GM18526 (cell line): ENCODE data around the gene AUTS2.

Source experiments
- POLR2A ChIP-seq: IDR thresholded peaks from 3 replicates; pipeline ENCODE4 v1.6.1; 2011; ENCODE audit not compliant: insufficient read length; ENCODE audit errors: extremely low read depth

Gene AUTS2

DNA sequence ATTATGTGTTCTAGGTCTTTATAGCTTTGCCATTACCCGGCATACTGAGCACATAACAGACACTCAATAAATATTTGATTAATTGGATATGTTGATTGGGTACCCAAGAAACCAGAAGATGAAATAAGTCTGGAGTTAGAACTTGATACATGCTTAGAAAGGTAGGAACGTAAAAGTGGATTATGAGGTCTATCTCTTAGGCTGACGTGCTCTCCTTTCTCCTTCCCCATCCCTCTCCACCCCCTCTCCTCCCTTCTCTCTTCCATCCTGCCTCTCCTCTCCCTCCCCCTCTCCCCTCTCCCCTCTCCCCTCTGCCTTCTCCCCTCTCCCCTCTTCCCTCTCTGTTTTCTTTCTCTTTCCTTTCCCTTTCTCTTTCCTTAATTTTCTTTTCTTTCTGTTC, 34.0 kb downstream of the AUTS2 start:
- TF ChIP-seq POLR2A: no peak

DNA sequence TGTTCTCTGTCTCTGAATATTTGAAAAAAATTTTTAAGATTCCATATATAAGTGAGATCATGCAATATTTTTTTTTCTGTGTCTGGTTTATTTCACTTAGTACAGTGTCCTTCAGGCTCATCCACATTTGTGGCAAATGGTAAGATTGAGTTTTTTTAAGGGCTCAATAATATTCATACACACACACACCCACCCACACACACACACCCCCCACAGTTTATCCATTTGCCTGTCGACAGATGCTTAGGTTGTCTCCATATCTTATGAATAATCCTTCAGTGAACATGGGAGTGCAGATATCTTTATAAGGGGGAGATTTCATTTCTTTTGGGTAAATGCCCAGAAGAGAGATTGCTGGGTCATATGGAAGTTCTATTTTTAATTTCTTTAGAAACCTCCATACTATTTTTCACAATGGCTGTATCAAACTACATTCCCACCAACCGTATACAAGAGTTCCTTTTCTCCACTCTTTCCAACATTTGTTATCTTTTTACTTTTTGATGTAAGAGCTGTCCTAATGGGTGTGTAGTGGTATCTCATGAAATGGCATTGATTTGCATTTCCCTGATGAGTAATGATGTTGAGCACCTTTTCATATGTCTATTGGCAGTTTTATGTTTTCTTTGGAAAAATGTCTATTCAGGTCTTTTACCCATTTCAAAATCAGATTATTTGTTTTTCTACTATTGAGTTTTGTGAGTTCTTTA, 35.0 kb downstream of the AUTS2 start:
- TF ChIP-seq POLR2A: no peak

DNA sequence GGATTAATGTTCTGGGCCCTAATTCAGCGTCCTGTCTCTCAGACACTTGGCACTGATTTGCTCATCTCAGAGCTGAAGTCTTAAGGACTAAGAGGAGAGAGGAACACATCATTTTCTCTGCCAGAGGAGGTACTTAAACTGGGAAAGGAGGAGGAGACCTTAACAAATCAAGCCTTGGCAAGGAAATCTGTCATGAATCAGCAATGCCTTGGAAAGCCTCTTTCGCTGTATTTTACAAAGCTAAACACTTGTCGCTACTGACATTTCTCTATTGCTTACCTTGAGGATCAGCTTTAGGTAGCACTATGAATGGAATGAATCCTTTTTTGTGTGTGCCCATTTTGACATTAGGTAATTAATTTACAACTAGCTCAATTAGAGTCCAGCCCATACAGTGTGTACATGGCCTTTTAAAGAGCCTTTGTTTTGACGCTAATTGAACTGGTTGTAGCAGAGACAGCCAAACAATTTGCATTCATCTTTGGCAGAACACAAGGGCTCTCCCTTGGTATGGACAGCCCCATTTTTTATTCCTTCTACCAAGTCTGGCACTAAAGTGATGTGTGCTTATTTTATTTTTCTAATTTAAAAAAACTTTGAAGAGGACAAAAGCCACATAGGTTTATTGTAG, 37.4 kb downstream of the AUTS2 start:
- no peak for TF ChIP-seq POLR2A

DNA sequence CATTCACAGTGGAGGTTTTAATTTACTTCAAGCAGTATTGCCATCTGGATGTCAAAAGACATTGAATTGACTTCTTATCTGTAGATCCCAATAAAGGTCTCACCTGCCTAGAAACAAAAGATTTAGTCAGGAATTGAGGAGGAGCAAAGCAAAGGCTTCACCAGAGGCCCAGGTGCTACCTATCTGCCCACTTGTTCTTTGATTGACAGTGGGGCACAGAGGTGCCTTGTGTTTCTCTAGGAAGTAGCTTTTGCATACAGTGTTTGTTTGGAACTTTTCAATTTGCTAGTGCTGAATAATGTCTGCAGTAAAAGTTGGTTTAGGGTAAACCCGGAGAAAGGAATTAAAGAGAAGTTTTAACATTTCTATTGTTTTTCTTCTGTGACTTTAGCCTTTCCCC, 40.4 kb downstream of the AUTS2 start:
- TF ChIP-seq POLR2A: no peak

DNA sequence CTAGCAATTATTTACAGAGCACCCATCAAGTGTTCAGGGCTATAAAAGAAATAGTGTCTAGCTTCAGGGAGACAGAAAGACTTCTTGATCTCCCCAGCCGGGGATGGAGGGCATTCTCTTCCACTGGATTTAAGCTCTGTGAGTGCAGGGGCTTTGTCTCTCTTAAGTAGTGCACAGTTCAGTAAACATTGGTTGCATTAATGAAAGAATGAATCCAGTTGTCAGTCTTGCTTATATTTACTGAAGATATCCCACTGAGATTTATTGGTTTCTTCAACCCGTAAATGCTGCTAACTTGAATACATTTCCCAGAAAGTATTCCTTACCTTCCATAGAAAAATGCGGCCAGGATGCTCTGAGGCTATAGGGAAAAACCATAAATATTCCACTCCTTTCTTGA, 41.9 kb downstream of the AUTS2 start:
- no peak for TF ChIP-seq POLR2A

DNA sequence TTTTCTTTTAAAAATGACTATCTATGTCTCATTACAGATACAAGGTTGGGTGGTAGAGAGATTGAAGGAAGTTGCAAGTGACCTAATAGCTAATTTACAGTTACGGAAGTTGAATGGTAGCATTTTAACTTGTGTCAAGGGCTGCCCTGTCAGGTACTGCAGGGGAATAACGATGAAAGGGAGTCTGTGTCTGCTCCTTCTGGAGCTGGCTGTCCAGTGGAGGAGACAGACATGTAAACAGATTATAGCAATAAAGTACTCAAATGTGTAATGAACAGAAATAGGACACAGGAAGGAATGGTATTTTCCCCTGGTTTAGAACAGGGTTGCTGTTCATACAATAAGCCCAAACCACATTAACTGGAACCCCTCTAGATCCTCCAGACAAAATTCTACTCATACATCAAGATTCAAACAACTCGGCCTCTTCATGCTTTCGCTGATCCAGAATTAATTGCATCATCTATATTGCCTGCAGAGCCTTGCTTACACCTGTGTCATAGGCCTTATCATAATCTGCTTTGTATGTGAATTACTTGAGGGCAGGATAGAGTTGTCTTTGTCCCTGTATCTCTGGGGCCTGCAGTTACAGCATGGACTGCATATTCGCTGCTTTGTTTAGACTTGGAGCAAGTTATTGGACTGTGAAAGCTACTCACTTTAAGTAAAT, 42.8 kb downstream of the AUTS2 start:
- no peak for TF ChIP-seq POLR2A

DNA sequence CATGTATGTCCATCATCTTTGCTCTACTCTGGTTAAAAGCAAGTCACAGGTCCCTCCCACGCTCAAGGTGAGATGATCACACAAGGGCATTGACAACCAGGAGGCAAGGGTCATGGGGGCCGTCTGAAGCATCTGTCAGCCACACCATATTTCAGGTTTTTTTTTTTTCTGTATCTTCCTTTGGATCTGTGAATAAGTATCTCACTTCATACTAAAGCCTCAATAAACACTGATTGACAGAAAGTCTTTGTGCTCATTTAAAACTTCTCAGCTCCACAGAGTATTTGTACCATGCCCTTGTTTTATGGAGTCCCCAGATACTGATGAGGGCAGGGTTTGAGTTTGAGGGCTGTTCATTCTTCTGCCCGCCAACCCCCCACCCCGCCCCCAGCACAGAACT, 45.0 kb downstream of the AUTS2 start:
- TF ChIP-seq POLR2A: no peak

DNA sequence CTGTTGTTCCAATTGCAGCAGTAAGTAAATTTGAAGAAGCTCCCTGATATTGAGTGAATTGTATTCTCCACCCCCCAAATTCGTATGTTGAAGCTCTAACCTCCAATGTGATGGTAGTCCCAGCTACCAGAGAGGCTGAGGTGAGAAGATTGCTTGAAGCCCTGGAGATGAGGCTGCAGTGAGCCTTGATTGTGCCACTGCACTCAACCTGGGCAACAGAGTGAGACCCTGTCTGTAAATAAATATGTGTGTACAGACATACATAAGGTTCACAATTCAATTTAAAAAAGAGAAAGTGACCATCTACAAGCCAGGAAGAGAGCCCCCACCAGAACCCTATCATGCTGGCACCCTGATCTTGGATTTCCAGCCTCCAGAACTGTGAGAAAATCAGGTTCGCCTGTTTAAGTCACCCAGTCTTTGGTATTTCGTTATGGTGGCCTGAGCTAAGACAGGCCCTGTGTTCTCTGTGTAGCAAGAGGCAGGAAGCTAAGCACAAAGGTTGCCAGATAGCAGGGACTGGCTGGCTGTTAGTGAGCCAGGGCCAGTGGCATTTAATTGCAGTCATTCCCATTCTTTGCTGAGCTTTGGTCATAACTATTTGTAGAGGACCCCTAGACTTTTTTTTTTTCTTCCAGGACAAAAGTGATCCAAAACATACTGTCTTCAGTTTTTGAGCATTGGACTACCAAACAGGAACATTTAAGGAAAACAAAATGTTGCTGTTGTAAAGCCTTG, 45.6 kb downstream of the AUTS2 start:
- TF ChIP-seq POLR2A: no peak

DNA sequence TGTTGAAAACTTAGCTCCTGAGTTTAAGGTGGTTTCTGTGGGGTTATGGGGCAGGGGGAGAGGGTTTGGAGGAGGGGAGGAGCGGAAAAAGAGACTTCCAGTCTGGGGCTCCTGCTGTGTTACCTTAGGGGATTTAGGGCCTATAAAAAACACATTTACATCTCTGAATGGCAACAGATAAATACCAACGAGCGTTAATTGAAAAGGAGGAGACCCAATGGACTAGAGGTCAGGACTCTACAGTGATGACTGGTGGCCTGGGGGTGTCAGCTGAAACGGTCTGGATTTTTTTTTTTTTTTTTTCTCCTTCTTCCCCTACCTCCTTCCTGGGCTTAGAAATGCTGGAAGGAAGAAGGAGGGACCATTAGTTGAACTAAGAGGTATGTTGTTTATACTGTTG, 47.4 kb downstream of the AUTS2 start:
- TF ChIP-seq POLR2A: no peak

DNA sequence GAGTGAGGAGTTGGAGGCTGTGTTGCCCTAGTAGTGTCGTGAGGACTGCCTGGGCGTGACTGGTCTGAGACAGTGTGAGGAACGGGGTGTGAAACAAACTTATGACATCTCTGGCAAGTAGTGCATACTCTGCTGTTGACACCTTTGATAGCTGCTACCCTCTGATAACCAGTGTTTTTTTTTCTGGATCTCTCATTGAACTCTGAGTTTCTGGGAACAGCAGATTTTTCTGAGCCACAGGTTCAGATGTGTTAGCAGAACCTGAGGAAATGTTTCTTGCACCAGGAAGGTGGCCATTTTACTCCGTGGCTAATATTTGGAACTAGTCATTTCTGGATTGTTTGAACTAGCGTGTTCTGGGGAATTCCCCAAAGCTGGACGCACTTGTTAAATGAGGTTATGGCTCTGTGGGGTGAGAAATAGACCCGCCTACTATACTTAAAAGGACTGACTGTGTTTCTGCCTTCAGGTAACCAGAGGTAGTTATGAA, 52.9 kb downstream of the AUTS2 start:
- no peak for TF ChIP-seq POLR2A

DNA sequence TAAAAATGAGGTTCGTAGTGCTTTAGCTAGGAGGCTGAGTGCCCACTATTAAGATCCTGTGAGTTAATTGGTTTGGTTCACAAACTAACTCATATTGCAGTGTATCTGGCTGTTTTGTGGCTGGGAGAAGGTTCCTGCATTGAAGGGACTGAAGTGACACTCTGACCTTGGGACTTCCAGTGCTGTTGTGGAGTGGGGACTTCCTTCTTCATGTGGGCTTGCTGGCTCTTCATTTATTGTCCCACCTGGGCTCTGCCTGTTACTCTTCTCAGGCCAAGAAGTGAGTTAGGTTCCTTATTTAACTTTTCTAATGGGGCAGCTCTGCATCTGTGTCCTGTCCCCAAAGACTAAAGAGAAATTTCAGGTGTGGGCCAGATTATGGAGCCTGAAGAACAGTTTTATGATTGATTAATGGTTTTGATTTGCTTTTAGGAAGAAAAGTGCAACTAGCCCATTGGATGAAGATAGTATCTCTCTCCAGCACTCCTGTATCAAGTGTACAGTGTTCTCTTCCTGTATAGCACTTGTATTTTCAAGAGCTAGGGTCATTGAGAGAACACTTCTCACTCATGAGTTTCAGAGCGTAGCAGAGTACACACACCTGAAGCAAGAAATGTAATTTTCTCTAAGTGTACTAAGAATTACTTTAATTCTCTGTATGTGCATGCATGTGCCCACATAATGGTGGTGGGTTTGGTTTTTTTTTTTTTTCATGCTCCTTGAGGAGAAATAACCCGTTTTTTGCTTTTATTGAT, 54.8 kb downstream of the AUTS2 start:
- no peak for TF ChIP-seq POLR2A

DNA sequence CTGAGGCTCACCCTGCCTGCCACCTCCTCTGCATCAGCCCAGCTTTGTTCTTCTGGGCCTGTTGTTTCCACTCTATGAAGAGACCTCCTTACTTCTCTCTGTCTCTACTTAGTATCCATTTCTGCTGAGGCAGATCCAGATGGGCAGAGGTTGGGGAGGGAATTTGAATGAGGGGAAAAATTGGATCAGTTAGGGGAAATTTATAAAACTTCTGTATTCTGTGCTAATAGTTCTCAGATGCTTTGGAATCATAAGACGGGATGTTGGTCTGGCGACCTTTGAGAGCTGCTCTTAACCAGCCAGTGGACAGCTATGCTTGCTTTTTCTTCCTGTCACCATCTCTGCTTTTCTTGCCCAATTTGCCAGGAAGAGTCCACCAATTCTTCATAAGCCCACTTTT, 55.5 kb downstream of the AUTS2 start:
- TF ChIP-seq POLR2A: no peak

DNA sequence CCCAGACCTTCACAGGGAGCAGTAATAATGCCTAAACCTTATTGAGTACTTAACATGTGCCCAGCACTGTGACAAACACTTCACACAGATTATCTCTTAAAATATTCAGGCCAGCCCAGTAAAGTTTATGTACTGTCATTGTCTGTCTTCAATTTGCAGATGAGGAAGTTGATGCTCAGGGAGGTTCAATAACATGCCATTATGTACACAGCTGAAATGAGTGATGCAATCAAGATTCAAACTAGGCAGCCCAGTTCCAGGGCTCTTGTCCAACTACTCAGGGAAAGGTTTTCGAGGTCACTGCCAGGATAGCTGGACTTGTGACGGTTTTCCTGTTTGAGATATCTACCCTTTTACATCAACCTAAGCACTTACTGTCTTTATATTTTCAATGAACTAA, 56.1 kb downstream of the AUTS2 start:
- no peak for TF ChIP-seq POLR2A

DNA sequence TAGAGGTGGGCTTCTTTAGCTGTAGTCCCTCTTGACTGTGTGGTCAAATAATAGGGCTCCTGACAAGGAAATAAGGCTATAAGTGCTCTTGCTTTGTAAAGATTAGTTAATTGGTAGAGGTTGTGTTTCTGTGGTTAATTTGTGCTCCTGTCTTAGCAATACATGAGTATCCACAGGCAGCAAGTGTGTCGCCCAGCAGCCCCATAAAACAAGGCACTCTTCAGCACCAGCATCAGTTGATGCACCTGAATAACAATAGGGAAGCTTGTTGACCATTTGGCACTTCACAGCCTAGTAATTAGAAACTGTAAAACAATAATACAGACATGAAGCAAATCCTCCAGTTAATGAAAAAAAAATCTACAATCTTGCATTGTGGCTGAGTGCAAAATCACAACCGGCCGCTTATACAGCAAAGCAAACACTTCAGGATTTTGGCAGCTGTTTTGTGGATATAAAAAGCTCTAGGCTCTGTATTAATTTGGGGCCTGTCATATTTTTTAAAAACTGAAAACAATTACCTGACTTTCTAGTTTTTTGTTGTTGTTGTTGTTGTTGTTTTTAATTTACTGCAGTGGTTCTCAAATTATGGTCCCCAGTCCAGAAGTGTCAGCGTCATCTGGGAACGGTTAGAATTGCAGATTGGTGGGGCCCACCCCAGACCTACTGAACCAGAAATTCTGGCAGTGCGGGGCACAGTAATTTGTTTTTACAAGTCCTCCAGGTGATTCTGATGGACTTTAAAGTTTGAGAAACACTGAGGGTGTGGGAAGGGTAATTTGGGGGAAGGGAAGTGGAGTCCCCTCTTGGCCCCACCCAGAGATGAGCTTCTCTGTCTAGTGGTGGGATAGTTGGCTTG, 56.8 kb downstream of the AUTS2 start:
- TF ChIP-seq POLR2A: no peak
